HFFc6 (cell line): ENCODE measurements around the gene U2AF2. TPM values are rescaled to one million over a fixed set of nuclear protein-coding genes. Genes with fewer than 3 reads are reported as not detected.

Experiments used
- DNase-seq: peaks from one replicate; pipeline ENCODE4 v3.0.0-alpha.2; 2018
- H3K27ac Mint-ChIP-seq: 2 replicates; pipeline ENCODE4 v1.8.0; 2020; ENCODE audit warnings: mild to moderate bottlenecking, mixed read lengths
- H3K27me3 Mint-ChIP-seq: 2 replicates; pipeline ENCODE4 v1.8.0; 2021; ENCODE audit warnings: mild to moderate bottlenecking, moderate library complexity, mixed read lengths; ENCODE audit not compliant: insufficient read depth
- H3K36me3 Mint-ChIP-seq: 2 replicates; pipeline ENCODE4 v1.8.0; 2021; ENCODE audit warnings: low read depth, mixed read lengths
- H3K4me1 Mint-ChIP-seq: 2 replicates; pipeline ENCODE4 v1.8.0; 2020; ENCODE audit warnings: low read depth, mixed read lengths
- H3K4me3 Mint-ChIP-seq: 2 replicates; pipeline ENCODE4 v1.8.0; 2020; ENCODE audit warnings: mild to moderate bottlenecking, moderate library complexity, mixed read lengths
- H3K9me3 Mint-ChIP-seq: 2 replicates; pipeline ENCODE4 v1.8.0; 2020; ENCODE audit warnings: mild to moderate bottlenecking, mixed read lengths
- total RNA-seq, 6 experiments: library from RNA; stranded (reverse); fragmentation: NEBNext Ultra II Directional; extraction: Animal tissue kit (Norgen Biotek cat#: 25700); gene quantifications; 2 replicates in 1 of 6; 3 replicates in 5 of 6; pipeline ENCODE4 v1.2.3, GENCODE V29; 2021
- TF ChIP-seq, protein P1 (sequence below): fragments of 200-600 bp; sonication (generic); IDR thresholded peaks from 2 replicates; pipeline ENCODE4 v1.5.0; 2021; ENCODE audit warnings: antibody characterized with exemption, mild to moderate bottlenecking

The U2AF2 gene
- total RNA-seq, 6 experiments from 2014 or later, result 212 to 241 (median 226) TPM

DNA sequence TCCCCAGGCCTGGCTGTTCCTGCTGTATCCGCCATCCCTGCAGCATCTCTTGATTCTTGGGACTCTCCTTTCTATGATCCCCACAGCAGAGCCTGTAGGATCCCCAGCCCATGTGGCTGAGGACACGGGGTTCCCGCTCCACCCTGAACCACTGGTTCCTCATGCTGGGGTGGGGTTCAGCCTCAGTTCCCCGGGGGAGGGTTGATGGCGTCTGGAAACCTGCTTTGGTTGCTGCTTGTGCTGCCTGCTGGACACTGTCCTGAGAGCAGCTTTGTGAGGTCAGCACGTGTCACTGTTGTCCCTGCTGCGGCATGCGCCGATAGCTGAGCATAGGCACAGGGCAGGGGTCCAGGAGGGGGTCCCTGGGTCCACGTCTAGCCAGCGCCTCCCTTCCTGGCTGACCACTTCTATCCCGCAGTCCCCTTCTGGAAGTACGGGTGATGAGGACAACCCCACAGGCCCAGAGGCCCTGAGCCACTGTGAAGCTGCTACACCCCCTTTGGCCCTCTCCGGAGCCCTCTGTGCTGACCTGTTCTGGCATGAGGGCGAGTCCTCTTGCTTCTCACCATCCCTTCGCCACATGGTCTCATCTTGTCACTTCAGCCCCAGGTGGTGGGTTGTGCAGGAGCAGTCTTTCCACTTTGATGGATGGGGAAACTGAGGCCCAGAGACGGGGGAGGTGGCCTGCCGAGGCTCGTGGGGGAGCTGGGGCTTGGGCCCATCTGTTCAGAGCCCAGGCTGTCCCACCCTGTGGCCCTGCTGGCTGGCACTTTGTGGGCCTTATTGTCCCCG, 25.7 kb downstream of the U2AF2 start:
- Mint-ChIP-seq H3K9me3 (no peaks in the 10 kb centered on the region), H3K4me3 (no peak overlapping the region), H3K27ac (no peak overlapping the region), H3K36me3 (peaks cover 29% of the 10 kb centered on the region), H3K4me1 (peaks cover 47% of the 10 kb centered on the region), H3K27me3 (peaks cover 5% of the 10 kb centered on the region; the same call in 1 of the 2 replicates)
- TF ChIP-seq, protein P1, sequence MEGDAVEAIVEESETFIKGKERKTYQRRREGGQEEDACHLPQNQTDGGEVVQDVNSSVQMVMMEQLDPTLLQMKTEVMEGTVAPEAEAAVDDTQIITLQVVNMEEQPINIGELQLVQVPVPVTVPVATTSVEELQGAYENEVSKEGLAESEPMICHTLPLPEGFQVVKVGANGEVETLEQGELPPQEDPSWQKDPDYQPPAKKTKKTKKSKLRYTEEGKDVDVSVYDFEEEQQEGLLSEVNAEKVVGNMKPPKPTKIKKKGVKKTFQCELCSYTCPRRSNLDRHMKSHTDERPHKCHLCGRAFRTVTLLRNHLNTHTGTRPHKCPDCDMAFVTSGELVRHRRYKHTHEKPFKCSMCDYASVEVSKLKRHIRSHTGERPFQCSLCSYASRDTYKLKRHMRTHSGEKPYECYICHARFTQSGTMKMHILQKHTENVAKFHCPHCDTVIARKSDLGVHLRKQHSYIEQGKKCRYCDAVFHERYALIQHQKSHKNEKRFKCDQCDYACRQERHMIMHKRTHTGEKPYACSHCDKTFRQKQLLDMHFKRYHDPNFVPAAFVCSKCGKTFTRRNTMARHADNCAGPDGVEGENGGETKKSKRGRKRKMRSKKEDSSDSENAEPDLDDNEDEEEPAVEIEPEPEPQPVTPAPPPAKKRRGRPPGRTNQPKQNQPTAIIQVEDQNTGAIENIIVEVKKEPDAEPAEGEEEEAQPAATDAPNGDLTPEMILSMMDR, result no peak
- DNase-seq, result no peak

DNA sequence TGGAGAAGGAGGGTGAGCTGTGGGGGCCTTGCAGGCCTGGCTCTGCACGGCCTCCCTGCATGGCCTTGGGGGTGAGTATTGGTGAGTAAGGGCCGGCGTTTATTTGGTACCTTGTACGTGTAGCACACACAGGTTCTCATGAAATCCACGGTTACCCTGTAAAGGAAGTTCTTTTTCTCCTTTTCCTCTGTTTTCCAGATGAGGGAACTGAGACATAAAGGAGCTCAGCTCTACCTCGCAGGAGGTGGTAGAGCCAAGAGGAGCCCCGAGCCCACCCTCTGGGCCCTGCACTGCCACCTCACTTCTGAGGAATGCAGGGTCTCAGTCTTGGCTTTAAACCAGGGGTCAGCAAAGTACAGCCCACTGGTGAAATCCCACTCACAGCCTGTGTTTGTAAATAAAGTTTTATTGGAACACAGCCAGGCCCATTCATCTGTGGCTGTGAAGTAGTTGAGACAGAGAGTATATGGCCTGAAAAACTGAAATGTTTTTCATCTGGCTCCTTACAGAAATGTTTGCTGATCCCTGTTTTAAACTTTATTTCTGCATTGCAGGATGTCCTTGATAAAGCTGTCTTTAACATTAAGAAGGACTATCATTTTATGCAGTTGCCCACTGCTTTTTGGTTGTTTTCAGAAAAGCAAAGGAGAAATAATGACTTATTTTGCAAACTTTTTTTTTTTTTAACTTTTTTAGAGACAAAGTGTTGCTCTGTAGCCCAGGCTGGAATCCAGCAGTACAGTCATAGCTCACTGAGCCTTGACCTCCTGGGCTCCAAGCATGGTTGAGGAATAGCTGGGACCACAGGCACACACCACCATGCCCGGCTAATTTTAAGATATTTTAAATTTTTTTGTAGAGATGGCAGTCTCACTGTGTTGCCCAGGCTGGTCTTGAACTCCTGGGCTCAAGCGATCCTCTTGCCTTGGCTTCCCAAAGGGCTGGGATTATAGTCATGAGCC, 26.6 kb downstream of the U2AF2 start:
- Mint-ChIP-seq H3K36me3 (peaks cover 25% of the 10 kb centered on the region), H3K4me1 (peaks cover 43% of the 10 kb centered on the region), H3K4me3 (no peak overlapping the region)

GRCh38 chr19:55683449-55684261, 28.8 kb downstream of the U2AF2 start:
- Mint-ChIP-seq H3K27me3 (peaks cover 5% of the 10 kb centered on the region), H3K27ac (no peak overlapping the region), H3K9me3 (no peaks in the 10 kb centered on the region), H3K4me3 (no peak overlapping the region), H3K36me3 (peaks cover 13% of the 10 kb centered on the region), H3K4me1 (peaks cover 23% of the 10 kb centered on the region)
- DNase-seq, result no peak
- TF ChIP-seq, protein P1, result no peak

More for the DNA sequence above, 26.6 kb downstream of the U2AF2 start:
- peaks cover 4% of the 10 kb centered on the region for H3K27me3 Mint-ChIP-seq
- H3K9me3 Mint-ChIP-seq, result no peaks in the 10 kb centered on the region
- TF ChIP-seq, protein P1, result no peak
- no peak overlapping the region for H3K27ac Mint-ChIP-seq
- peak; percentile 28 for DNase-seq

GRCh38 chr19:55684946-55685681, 30.3 kb downstream of the U2AF2 start:
- Mint-ChIP-seq H3K36me3 (no peaks in the 10 kb centered on the region), H3K4me3 (no peak overlapping the region), H3K27ac (no peak overlapping the region), H3K4me1 (peaks cover 8% of the 10 kb centered on the region; the same call in 1 of the 2 replicates), H3K27me3 (peaks cover 3% of the 10 kb centered on the region), H3K9me3 (no peaks in the 10 kb centered on the region)
- DNase-seq, result no peak
- TF ChIP-seq, protein P1, result no peak
